ENCODE data around the gene TMEM231.
"Not testable (repeated sequence)": the region's sequence is repeated elsewhere in the genome, so short reads cannot be mapped to it uniquely, and the experiment has no call there.

The TMEM231 gene

GRCh38 chr16:75566758-75567255 is 10.8 kb upstream of the TMEM231 start:
- DNase-seq (ENCODE audit: low read depth) = no peak

DNA sequence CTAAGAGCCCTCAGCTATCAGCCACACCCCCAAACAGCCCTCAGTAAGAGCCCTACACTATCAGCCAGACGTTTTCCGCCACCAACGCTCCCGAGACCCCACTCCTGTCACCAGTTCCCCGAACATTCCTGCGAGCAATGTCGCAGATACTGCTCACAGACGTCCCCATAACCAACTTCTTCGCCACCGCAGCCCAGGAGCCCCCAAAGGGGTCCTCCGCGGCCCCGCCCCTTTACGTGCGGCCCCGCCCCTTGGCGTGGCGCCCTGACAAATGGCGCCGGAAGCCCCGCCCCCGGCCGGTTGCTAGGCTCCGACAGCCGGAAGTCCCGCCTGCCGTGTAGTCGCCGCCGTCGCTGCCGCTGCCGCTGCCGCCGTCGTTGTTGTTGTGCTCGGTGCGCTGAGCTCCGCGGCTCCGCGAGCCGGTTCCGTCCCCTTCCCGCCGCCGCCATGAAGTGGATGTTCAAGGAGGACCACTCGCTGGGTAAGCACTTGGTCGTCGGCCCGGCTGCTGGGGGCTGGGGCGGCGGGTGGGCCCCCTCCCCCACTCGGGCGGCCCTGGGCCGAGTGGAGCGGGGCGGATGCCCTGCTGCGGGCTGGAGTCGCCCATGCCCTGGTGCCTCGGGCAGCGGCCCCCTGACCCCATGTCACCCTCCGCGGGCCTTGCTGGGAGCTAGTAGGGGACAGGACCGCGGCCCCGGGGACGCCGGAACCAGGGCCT is 10.1 kb upstream of the TMEM231 start, which contains the start of gene GABARAPL2:
Gene GABARAPL2, plus strand, starts transcription at position 340 of the 718 bp plus-strand sequence. Its CDS starts 108 bp downstream, at position 448.
- DNase-seq (ENCODE audit: low read depth) = peak; percentile 34

GRCh38 chr16:75565640-75566039 is 9.6 kb upstream of the TMEM231 start:
- DNase-seq (ENCODE audit: low read depth) = no peak

- DNase-seq (ENCODE audit: low read depth) = peak; percentile 85
Measured at GRCh38 chr16:75559564-75560372, 3.7 kb upstream of the TMEM231 start.

- no peak for DNase-seq (ENCODE audit: low read depth)
Measured at GRCh38 chr16:75558846-75559401, 2.9 kb upstream of the TMEM231 start.

GRCh38 chr16:75556431-75556950 is 439 bp upstream of the TMEM231 start:
- no peak for DNase-seq (ENCODE audit: low read depth)

DNA sequence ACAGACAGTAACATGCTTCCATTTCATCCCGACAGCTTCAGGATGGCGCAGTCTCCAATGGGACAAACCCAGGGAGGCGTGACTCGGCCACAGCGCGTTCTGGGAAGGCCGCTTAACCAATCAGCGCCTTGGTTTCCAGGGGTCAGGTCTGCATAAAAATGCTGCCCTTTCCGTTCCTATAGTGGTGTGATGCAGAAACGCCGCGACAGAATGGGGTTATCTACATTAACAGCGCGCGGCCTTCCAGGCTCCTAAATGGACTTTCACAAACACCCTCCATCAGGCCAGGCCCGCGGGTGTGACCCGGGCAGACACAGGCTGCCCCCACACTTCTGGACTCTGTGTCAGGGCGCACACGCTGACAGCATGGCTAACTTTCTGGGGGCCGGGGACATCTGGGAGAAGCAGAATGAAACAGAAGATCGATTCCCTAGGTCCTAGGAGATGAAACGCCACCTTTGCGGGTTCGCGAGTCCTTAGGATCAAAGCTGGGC is 792 bp downstream of the TMEM231 start:
- peak; percentile 86 for DNase-seq (ENCODE audit: low read depth)

DNA sequence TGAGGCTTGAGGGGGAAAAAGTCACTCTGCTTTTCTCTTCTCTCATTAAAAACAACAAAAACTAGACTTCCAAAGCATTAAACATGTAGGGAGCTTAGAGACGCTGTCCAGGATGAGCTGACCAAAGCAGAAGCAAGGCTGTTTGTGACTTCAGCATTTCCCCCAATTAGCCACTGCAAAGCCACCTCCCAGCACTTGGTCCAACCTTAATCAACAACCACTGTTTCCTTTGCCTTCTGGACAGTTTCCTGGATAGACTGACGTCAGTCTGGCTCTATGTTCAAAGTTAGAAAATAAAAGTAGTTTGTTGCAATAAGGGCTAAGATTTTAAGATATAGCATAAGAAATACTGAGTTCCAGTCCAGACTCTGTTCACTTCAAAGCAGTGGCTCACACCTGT is 3.1 kb downstream of the TMEM231 start:
- no peak for DNase-seq (ENCODE audit: low read depth)

GRCh38 chr16:75550211-75550662 is 5.8 kb downstream of the TMEM231 start:
- DNase-seq (ENCODE audit: low read depth) = no peak

- not testable (repeated sequence) for DNase-seq (ENCODE audit: low read depth)
Measured at GRCh38 chr16:75548456-75548855, 7.6 kb downstream of the TMEM231 start.

GRCh38 chr16:75546293-75546692 is 9.8 kb downstream of the TMEM231 start:
- DNase-seq (ENCODE audit: low read depth) = no peak

DNA sequence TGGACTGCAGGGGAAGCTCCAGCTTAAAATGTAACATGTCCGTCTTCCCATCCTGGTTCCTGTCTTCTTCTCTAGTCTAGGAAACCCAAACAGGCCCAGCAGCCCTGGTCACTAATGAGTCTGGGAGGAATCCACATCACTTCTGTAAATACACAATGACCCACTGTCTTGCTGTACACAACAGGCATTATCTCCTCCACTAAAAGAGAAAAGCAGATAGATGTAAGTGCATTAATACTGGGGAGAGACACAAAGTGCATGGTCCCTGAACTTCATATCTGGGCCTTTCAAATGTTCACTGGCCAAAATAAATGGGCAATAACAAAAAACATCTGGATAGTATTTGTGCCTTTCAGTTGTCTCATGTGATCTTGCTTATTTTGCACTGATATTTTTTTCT is 10.2 kb downstream of the TMEM231 start:
- not testable (repeated sequence) for DNase-seq (ENCODE audit: low read depth)

DNA sequence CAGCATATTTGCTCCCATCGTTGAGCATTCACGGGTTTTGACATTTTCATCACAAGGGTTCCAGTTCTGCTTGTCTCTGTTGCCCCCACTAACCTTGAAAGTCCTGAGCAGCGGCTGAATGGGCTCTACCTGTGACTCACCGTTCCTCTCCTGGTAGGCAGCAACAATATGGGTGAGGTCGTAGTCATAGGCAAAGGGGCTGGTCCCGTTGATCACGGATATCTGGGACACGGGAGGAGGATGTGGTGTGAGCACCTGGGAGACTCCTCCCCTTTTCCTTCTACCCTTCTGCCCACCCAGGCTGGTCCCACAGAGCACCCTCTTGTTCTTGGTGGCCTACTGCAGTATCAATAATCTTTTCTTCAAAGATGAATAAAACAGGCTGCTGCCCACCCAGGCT is 13.6 kb downstream of the TMEM231 start:
- DNase-seq (ENCODE audit: low read depth) = not testable (repeated sequence)

- no peak for DNase-seq (ENCODE audit: low read depth)
Measured at GRCh38 chr16:75541236-75541635, 14.8 kb downstream of the TMEM231 start.

DNA sequence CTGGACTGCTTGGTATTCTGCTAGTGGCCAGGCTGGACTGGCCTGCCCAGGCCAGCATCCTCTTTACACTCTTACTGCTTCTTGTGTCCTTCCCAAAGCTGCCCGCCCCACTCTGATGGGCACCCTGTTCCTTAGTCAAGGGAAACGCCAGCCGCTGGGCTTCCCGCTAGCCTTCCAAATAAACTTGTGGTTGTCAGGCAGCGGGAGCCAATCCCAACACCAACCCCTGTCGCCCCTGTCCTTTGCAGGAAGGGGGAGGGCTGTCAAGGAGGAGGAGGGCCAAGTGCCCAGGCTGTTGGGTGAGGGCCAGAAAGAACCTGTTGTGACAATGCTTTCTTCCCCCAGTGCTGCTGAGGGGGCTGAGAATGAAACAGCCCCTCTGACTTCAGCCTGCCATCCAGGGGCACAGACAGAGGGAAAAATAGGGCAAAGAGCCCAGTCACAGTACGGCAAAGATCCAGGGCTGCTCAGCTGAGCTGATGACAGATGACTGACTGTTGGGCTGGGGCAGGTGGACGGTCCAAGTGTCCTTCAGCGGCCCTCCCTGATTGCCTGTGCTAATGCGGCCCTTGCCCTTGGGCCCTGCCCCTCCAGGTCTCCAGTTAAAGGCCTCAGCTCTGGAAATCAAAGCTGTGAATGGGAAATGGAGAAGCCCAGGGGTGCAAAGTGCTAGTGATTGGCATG is 17.0 kb downstream of the TMEM231 start:
- DNase-seq (ENCODE audit: low read depth) = not testable (repeated sequence)

DNA sequence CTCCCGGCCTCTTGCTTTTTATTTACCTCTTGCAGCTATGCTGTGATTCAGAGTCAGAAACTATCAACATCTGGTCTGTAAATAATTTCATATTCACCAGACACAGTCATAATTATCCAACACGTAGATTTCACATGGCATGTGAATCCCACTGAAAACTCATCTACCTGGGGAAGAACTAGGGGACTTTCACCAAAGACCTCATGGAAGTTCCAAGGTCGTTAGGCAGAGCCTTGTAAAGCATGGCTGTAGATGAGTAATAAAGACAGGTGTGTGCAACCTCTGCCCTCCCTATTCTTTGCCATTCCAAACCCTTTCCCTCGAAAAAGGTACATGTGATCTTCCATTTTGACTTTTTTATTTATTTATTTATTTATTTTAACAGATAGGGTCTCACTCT is 18.3 kb downstream of the TMEM231 start:
- no peak for DNase-seq (ENCODE audit: low read depth)

DNA sequence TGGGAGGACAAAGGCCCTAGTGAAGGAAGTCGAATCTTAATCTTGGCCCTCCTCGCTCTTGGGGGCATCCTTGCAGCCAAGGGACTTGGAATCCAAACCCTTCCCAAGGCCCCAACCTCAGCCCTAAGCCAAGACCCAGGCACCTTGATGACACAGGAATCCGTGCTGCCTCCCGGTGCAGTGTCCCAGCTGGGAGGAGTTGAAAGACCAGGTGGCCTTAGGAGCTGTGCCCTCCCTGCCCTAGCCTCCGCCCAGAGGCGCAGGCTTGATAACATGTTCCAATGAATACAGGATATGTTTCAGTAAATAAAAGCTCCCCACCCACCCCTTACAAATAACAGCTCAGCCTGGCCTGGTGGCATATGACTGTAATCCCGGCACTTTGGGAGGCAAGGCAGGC is 20.2 kb downstream of the TMEM231 start, which contains the start of gene CHST5:
Gene CHST5, minus strand, starts transcription at position 208 of the 400 bp plus-strand sequence. CDS start 5,724 bp downstream, outside the sequence.
- no peak for DNase-seq (ENCODE audit: low read depth)

- no peak for DNase-seq (ENCODE audit: low read depth)
Measured at GRCh38 chr16:75535211-75535843, 20.7 kb downstream of the TMEM231 start.

GRCh38 chr16:75534560-75535205 is 21.4 kb downstream of the TMEM231 start:
- DNase-seq (ENCODE audit: low read depth) = no peak

DNA sequence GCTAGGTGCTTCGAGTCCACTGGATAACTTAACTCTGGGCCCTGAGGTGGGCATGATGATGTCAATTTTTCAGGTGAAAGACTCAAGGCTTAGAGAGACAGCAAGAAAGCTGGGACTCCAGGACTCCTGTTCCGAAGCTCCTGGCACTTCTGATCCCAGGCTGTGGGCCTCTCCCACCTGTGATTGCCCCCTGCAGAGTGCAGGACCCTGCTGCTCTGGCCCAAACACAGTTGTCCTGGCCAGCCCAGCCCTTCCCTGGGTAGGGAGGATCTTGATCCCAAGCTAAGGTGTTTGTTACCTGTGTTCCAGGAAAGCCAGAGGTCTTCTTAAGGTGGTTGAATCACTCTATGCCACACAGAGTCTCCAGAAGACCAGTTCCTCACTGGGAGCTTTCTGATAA is 23.3 kb downstream of the TMEM231 start:
- DNase-seq (ENCODE audit: low read depth) = no peak

Data from stromal cell of bone marrow (primary cell).